GM18520 (cell line): ENCODE results near the gene PRKCE.

Experiments
- ATAC-seq: cut with Tn5 transposase; IDR thresholded peaks from one replicate; pipeline ENCODE4 v1.9.1; 2021; ENCODE audit not compliant: unreplicated experiment

PRKCE gene

GRCh38 chr2:45721150-45721549 is 69.7 kb downstream of the PRKCE start:
- no peak for ATAC-seq

- ATAC-seq: no peak
These were observed 71.0 kb downstream of the PRKCE start for GRCh38 chr2:45722477-45722876.

GRCh38 chr2:45723857-45724256 is 72.4 kb downstream of the PRKCE start:
- no peak for ATAC-seq

GRCh38 chr2:45724335-45724734 is 72.9 kb downstream of the PRKCE start:
- no peak for ATAC-seq

GRCh38 chr2:45725731-45726130 is 74.3 kb downstream of the PRKCE start:
- ATAC-seq: no peak

GRCh38 chr2:45726188-45726587 is 74.7 kb downstream of the PRKCE start:
- ATAC-seq: no peak

GRCh38 chr2:45728458-45728942 is 77.0 kb downstream of the PRKCE start:
- peak; percentile 62 for ATAC-seq

GRCh38 chr2:45729753-45730512 is 78.5 kb downstream of the PRKCE start:
- ATAC-seq: peak; percentile 36

GRCh38 chr2:45731141-45731540 is 79.7 kb downstream of the PRKCE start:
- ATAC-seq: no peak

- ATAC-seq: no peak
These were observed 81.0 kb downstream of the PRKCE start for GRCh38 chr2:45732436-45732835.

- no peak for ATAC-seq
These were observed 81.5 kb downstream of the PRKCE start for GRCh38 chr2:45732946-45733345.

GRCh38 chr2:45734336-45734735 is 82.9 kb downstream of the PRKCE start:
- ATAC-seq: no peak

GRCh38 chr2:45734952-45735351 is 83.5 kb downstream of the PRKCE start:
- no peak for ATAC-seq

- no peak for ATAC-seq
These were observed 85.6 kb downstream of the PRKCE start for GRCh38 chr2:45736757-45737704.

- ATAC-seq: no peak
These were observed 88.5 kb downstream of the PRKCE start for GRCh38 chr2:45739796-45740485.

- ATAC-seq: no peak
These were observed 89.8 kb downstream of the PRKCE start for GRCh38 chr2:45741161-45741850.

GRCh38 chr2:45743531-45744396 is 92.3 kb downstream of the PRKCE start:
- no peak for ATAC-seq

- ATAC-seq: no peak
These were observed 93.8 kb downstream of the PRKCE start for GRCh38 chr2:45745231-45745630.

- ATAC-seq: no peak
These were observed 95.4 kb downstream of the PRKCE start for GRCh38 chr2:45746888-45747287.

GRCh38 chr2:45747363-45747762 is 95.9 kb downstream of the PRKCE start:
- ATAC-seq: no peak
